GM19468 (cell line): Measurements from ENCODE around the gene TTC27.
"Not testable (repeated sequence)": the region's sequence is repeated elsewhere in the genome, so short reads cannot be mapped to it uniquely, and the experiment has no call there.

Source experiments
- ATAC-seq: cut with Tn5 transposase; IDR thresholded peaks from one replicate; pipeline ENCODE4 v1.9.1; 2021; ENCODE audit warnings: mild to moderate bottlenecking, moderate library complexity, moderate number of reproducible peaks; ENCODE audit not compliant: unreplicated experiment; ENCODE audit errors: extremely low read depth

TTC27 gene

GRCh38 chr2:32716598-32716997, 88.7 kb downstream of the TTC27 start:
- no peak for ATAC-seq

GRCh38 chr2:32718752-32719151, 90.9 kb downstream of the TTC27 start:
- no peak for ATAC-seq

GRCh38 chr2:32719430-32719829, 91.6 kb downstream of the TTC27 start:
- no peak for ATAC-seq

GRCh38 chr2:32719933-32720716, 92.3 kb downstream of the TTC27 start:
- ATAC-seq: no peak

GRCh38 chr2:32720771-32721170, 92.9 kb downstream of the TTC27 start:
- ATAC-seq: no peak

- ATAC-seq: no peak
Observed at GRCh38 chr2:32721376-32721775, 93.5 kb downstream of the TTC27 start.

- no peak for ATAC-seq
Observed at GRCh38 chr2:32723467-32724079, 95.7 kb downstream of the TTC27 start.

- ATAC-seq: not testable (repeated sequence)
Observed at GRCh38 chr2:32726678-32727077, 98.8 kb downstream of the TTC27 start.

- ATAC-seq: no peak
Observed at GRCh38 chr2:32727157-32727556, 99.3 kb downstream of the TTC27 start.

GRCh38 chr2:32730958-32731357, 103.1 kb downstream of the TTC27 start:
- not testable (repeated sequence) for ATAC-seq

GRCh38 chr2:32732120-32732519, 104.3 kb downstream of the TTC27 start:
- no peak for ATAC-seq

GRCh38 chr2:32732912-32733472, 105.1 kb downstream of the TTC27 start:
- ATAC-seq: no peak

GRCh38 chr2:32735348-32735747, 107.5 kb downstream of the TTC27 start:
- no peak for ATAC-seq

GRCh38 chr2:32738939-32739338, 111.1 kb downstream of the TTC27 start:
- no peak for ATAC-seq

- no peak for ATAC-seq
Observed at GRCh38 chr2:32739664-32740063, 111.8 kb downstream of the TTC27 start.

- no peak for ATAC-seq
Observed at GRCh38 chr2:32741575-32741974, 113.7 kb downstream of the TTC27 start.

- ATAC-seq: no peak
Observed at GRCh38 chr2:32742376-32742775, 114.5 kb downstream of the TTC27 start.

GRCh38 chr2:32743480-32744236, 115.8 kb downstream of the TTC27 start:
- no peak for ATAC-seq

GRCh38 chr2:32745191-32745590, 117.3 kb downstream of the TTC27 start:
- no peak for ATAC-seq

- no peak for ATAC-seq
Observed at GRCh38 chr2:32745675-32746074, 117.8 kb downstream of the TTC27 start.

GRCh38 chr2:32746669-32747068, 118.8 kb downstream of the TTC27 start:
- no peak for ATAC-seq
